Stromal cell of bone marrow (primary cell): ENCODE measurements around the gene HOTAIR.

ENCODE experiments used
- DNase-seq: peaks from one replicate; pipeline ENCODE4 v3.0.0-alpha.2; 2012; ENCODE audit warnings: low read depth

HOTAIR gene

DNA sequence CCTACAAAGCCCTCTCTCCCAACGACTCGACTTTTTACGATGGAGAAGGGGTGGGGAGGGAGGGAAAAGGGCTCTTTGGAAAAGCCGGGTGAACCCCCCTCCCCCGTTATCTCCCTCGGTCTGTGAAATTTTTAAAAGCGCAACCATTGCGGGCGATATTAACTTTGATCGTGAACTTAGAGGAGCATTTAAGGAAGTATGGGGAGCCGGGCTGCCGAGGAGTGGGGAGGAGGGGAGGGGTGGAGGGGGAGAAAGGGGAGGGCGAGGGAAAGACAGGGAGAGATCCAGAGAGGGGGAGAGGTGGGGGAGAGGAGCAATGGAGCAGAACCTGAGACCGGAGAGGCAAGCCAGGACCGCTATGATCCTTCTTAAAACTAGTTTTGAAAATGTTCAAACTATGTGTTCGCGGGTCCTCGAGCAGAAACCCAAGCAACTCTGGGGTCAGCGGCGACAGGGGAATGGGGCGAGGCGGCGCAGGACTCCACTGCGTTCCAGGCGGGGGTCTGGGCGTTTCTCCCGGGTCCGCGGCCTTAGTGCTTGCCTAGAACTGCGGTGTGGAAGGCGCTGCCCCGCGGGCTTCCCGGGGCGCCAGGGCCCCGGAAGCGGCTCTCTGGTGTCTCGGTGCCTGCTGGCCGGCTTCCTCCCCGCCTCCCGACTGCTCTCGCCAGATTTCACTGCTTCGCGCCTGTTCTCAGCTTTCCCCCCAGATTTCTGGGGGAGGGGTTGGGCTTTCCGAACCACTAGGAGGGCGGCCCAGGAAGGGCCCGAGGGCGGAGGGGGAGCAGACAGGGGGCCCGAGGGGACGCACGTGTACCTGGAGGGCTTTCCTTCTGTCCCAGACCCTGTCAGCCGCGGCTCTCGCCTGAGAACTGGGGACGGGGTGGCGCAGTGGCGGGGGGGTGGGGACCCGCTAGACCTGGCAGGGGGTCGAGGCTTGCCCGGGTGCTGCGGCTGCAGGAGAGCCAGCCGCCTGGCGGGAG is at the start of gene HOTAIR:
Gene HOTAIR, minus strand, starts transcription at position 871 of the 980 bp plus-strand sequence.
- no peak for DNase-seq

DNA sequence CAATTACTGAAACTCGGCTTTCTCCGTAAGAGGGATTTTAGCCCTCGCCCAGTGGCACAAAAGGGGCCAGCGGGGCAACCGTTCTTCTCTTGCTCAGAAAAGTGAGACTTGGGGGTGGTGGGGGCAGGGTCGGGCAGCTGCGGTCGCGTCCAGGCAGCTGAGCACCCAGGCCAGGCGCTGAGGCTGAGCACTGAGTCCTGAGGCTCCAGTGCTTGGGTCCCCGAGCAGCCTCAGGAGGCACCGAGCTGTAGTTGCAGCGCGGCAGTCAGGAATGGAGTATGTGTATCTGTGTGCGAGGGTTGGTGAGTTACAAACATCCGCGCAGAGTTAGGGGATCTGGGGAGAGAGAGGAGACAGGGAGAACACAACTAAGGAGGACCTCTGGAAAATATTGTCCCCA is 49.4 kb upstream of the HOTAIR start:
- DNase-seq, result no peak

DNA sequence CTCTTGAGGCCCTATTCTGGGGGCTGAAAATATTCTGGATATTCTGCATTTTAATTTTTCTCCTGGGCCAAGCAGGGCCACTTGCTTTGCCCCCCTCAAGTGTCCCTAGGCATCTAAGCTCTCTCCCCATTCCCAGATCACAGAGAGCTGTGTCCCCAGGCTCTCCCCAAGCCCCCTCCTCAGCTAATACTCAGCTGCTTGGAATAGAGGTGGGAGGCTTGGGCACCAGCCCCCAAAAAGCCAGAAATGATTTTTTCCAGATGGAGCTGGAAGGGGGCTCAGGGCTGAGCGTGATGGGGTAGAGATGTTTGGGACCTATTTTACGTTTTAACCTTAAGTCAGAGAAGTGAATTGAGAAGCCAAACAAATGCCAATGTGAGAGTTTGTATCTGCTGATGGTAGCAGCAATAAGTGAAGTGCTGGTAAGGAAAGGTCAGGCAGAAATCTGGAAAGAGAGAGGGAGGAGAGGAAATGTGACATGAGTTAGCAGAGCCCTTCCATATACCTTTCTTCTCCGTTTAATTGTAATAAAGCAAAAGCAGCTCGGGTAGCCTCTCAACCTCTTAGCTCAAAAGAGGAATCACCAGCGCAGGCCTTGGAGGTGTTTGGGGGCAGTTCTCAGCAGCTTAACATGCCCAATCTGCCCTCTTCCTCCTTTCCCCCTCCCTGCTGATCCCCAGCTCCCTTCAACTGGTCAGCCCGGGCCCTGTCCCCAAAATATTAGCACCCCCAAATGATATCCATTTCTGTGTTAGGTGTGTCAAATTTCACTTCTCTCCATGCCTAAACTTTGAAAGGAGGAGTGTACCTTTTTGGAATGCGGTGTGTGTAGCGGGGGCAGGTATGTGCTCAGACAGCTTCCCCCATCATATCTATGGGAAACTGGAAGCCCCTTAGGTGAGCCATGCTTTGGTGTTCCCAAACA is 48.5 kb upstream of the HOTAIR start:
- DNase-seq, result no peak

DNA sequence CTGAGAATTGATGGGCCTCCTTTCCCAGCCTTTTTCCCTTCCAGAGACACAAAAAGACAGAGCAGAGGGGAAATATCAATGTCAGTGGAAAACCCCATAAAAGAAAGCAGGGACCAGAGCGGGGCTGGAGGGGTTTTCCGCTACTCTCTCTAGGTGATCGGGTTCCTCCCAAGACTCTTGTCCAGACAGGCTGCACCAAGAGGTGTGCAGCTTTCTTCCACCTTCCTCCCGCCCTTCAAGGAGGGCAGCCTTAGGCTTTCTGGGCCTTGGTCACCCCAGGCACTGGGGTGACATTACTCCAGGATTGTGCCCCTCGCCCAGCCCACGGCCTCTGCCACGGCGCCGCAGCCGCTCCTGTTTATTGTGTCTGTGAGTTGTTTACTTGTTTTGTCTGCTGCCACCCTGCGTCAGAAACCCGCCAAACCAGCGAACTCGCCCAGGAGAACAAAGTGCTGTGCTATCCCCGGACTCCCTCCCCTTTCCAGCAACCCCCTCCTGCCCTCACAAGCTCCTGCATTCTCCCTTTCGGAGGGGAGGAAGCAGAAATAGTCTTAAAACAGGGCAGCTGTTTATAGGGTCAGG is 46.8 kb upstream of the HOTAIR start:
- no peak for DNase-seq

DNA sequence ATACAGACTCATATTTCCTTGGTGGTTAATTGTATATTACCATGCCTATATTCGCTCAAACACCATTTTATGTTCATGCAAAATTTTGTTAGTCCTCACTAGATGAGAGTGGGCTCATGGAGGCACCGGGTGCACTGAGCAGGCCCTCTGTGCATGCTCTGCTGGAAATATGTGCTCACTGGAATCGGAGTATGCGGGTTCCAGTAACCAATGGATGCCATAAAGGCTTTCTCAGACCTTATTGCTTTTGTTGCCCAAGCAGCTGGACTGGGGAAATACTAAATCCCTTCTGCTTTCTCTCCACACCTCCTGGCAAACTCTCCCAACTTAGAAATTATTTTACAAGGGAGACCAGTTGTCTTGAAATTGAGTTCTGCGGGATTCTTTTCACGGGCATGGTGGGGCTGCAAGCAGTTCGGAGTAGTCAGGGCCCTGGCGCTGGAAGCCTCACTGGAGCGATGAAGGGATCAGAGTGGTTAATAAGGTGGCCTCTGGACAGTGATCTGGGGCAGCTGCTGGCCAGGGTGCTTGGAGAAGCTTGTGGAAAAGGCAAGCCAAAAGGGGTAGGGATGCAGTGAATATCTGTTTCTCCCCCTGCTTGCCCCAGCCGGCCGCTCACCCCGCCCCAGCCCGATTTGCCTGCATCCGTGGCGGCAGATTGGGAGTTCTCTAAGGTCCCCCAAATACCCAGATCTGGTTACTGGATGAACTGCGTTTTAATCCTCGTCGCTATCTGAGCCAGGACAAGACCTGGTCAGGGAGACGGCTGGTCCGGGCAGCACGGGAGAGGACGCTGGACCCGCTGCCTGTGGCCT is 46.0 kb upstream of the HOTAIR start:
- no peak for DNase-seq

DNA sequence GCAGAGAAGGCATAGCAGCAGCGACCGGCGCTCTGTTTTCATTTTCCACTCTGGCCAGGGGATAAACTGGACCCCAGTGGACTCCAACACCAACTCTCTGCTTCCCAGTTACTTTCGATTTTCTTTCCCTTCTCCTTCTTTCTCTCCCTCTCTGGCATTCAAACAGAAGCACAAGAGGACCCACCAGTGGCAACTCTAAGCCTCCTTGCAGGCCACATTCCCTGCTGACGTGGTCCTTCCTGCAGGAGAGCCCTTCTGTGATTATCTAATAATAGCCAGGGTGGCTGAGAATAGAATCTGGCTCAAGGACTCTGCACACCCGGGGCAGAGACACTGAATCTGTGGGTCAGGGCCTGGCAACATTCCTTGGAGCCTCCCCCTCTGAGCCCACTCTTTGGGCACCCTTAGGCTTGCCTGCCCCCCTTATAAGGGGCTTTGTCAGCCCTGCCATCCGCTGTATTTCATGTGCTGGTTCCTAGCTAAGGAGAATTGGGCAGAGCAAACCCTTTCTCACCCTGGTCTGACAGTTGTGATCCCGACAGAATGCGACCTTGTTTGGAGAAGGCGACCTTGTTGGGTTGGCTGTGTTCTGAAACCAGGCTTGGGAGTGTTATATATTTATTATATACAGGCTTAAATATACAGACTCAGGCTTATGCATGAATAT is 45.3 kb upstream of the HOTAIR start:
- no peak for DNase-seq

DNA sequence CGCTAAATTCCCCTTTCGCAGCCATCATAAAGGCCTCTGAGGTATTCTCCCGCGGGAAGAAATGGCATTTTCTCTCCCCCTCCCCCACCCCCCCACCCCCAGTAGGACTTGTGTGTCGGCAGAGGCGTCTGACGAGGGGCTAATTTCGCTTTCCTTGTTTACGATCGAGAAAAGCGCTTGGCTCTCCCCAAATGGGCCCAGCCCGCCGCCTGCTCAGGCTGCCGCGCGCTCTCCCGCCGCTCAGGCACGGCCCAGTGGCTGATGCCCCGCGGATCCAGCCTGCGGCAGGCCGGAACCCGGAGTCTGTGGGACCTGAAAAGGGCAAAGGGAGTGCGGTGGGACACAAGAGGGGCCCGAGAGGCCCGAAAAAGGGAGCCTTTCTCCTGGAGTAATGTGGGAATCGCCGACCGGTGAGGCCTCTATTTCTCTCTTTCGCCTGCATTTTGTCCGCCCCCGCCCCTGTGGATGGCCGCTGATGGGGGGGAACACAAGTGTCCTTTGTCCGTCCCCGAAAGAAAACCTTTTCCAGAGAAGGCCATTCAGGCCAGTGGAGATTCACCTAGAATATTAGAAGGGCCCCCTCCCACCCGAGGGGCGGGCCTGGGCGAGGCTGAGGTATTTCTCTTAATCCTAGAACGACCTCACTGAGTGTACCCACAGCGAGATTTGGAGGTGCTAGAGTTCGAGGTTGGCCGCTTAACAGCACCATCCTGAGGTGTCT is 44.5 kb upstream of the HOTAIR start:
- DNase-seq, result no peak

DNA sequence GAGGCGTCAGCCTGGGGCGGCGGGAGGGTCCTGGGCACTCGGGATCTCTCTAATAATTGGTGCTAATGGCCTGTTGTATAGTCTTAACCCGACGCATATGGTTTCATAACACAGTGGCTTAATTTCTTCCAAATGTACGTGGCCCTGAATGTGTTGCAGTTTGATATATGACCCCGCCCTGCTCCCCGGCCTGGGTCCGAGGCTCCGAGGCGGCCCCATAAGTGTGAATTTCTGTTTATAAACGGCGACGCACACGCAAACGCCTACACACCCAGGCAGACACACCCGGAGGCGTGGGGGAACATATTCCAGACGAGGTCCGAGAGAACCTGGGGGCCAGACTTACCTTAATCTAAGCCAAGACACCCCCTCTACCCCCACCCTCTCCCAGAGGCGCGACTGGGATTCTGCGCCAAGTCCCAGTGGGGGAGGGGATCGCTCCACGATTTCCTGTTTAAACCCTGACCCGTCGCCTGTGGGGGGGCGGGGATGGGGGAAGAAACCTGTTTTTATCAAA is 43.8 kb upstream of the HOTAIR start:
- no peak for DNase-seq

DNA sequence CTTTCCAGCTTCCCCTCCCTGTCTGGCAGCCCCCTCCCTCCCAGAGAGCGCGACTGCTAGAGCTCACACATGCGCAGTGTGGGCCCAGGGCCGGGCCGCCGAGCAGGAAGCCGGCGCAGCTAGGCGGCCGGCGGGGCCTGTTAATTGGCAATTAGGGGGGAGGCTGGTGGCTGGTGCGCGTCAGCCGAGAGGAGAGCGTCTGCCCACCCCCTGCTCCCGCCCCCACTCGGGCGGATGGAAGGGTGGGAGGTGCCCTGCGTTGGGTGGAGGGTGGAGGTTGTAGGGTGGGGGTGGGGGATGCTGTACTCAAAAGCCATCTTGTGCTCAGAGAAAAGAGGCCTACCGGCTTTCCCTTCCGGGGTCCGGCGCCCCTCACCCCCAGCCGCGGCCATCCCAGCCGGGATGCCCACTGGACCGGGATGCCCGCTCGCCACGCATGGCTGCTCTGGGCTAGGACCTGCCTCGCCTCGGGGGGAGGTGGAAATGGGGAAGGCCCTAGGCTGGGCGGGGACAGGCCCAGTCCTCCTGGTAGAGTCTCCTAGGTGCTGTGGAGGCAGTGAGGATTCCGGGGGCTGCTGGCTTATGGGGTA is 43.2 kb upstream of the HOTAIR start:
- DNase-seq, result peak; percentile 92

DNA sequence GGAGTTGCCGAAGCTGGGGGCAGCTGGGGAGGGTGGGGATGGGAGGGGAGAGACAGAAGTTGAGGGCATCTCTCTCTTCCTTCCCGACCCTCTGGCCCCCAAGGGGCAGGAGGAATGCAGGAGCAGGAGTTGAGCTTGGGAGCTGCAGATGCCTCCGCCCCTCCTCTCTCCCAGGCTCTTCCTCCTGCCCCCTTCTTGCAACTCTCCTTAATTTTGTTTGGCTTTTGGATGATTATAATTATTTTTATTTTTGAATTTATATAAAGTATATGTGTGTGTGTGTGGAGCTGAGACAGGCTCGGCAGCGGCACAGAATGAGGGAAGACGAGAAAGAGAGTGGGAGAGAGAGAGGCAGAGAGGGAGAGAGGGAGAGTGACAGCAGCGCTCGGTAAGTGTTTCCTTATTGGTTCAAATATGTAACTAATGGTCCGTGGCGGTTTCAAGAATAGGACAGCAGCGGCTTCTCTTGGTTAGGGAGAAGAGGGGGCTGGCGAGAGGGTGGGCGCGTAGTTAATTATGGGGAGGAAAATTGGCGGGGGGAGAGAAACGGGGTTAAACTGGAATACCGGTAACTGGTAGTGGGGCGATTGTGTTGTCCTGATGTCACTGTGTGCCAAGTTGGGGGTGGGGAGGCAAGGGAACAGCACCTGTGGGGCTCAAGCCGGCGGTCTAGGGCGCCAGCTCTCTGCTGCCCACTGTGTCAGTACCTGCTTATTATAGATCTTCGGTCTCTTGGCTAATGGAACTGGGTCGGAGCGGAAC is 42.5 kb upstream of the HOTAIR start:
- DNase-seq, result no peak

DNA sequence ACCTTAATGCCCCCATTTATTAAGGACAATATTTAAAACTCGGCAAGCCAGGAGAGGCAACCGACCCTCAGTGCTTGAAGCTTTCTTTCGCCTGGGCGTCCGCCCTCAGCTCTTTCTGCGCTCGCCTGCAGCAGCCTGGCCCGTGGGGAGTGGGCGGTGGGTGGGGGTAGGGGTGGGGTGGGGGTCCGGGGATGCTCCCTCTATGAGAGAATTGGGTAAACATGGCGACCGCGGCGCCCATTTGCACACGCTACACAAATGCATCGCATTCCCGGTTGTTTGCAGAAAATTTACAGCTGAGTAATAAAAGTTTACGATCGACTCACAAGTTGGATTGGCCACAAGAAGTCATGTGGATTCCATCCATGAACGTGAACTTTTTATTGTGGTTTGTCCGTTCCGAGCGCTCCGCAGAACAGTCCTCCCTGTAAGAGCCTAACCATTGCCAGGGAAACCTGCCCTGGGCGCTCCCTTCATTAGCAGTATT is 41.8 kb upstream of the HOTAIR start:
- peak; percentile 87 for DNase-seq

DNA sequence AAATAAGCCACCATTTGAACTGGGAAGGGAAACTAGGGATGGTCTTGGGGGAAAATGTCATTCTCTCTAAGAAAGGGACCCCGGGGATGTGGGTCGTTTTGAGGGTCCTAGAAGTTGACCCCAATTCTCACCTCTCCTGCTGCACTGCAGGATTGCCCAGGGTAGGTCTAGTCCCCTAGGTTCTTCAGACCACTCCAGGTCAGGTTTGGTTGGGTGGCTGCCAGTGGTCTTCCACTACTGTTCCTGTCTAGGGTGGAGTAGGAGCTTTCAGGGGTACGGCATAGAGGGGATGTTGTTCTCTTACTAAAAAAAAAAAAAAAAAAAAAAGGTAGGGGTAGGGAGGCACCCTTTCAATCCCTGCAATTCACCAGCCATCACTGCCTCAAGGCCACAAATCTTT is 41.3 kb upstream of the HOTAIR start:
- DNase-seq, result no peak

DNA sequence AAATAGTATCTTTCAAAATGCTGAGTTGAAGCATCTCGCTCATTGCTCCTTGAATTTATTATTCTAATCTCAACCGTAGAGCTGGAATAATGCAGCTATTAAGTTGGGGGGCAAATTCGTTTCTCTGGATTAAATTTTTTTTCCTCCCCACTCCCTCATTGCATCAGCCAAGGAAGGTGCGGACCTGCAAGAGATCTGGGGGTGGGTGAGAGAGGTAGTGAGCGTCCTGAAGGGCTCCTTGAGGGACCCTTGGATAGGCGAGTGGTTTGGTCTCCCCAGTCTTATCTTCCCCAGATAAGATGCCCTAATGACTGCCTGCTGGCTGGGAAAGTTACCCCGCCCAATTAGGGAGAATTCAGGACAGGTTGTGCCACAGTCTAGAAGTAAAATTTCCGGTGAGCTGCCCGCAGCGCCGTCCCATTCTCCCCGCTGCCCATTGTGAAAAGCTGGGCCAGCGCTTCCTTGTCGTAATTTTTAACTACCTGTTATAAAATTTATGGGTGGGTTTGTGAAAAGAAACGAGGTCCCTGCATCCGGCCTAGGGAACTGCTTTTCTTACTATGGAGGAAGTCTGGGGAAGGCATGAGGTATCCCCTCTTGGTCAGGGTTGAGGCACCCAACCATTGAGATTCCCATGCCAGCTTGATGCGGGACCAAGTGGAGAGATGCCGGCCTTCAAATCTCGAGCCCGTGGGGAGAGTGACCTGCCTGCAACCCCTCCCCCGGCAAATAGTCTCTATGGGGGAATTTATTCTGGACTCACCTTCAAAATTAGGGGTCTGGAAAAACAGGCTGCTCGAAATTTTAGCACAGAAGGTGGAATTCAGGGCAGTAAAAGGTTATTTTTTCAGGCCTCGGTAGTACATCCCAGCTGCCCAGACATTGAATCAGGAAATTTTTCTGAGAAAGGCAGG is 40.5 kb upstream of the HOTAIR start:
- no peak for DNase-seq

DNA sequence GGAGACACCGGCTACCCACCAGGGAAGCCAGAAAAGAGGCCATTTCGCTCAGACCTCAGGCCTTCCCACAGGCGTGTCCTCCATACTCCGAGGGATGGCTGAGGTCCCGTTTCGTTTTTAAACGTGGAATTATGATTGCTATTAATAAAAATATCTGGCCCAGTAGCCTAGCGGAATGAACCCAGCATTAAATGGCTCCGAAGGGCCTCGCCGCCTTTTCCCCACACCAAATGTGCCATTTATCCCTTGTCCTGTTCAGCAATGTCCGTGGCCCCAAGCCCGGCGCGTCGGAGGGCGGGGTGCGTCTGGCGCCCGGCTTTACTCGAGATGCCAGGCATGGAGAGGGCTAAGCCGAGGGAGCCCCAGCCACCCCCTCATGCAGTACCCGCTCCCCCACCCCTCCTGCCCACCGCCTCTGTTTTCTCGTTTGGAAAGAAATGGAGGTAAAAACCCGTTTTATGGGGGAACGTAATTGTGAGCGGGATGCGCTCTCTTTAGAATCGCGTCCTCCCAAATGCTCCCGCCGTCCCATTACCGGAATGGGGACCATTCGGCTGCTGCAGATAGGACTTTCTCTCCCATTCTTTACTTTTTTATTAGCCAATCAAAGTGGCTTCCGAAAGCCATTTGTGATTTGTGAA is 39.7 kb upstream of the HOTAIR start:
- DNase-seq, result no peak

DNA sequence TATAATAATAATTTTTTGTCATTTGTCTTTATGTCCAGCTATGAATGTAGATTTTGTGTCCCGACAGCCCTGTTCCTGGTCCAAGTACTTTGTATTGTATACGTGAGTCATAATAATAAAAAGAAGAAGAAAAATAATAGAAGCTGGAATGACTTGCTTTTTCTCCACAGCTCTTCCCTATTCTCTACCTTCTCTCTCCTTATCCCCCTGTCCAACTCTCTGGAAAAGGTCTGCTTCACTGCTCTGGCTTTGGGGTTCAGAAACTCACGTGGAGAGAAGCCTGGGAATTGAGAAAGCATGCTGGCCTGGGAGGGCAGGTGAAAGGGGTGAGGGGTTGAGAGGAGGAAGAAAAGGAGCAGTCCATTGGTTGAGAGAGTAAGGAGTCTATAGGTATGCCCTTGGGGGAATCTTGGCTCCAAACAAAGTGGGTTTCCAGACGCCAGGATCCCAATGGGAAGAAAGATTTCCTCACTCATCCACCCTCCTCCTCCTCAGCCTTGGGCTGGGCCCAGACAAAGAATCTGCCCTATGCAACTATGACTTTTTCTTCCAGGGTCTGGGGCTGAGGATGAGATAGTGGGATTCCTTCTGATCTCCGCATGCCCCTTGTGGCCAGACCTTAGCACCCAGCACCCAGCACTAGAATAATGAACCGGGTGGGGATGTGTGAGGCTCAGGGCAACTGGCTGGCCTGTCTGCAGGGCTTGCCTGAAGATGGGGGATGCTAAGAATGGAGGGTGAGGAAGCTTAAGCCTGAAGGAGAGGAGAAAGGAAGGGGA is 38.1 kb upstream of the HOTAIR start:
- no peak for DNase-seq
